NCI-H1417 treated with DMSO at 0.1 percent for 48 hours (cell line): Measurements from ENCODE around the gene RAB1B.

Experiments
- DNase-seq: peaks from one replicate; lab custom pipeline; 2025; lab: John Stamatoyannopoulos, UW

RAB1B gene

GRCh38 chr11:66284526-66285078 lies 16.2 kb downstream of the RAB1B start:
- DNase-seq, result no peak

- no peak for DNase-seq
These were observed 17.0 kb downstream of the RAB1B start for GRCh38 chr11:66285250-66285947.

- no peak for DNase-seq
These were observed 18.3 kb downstream of the RAB1B start for GRCh38 chr11:66286699-66287098.

GRCh38 chr11:66287211-66287888 lies 18.9 kb downstream of the RAB1B start:
- DNase-seq, result no peak

GRCh38 chr11:66287889-66288670 lies 19.6 kb downstream of the RAB1B start:
- no peak for DNase-seq

GRCh38 chr11:66288671-66289547 lies 20.5 kb downstream of the RAB1B start, which contains the start of gene YIF1A:
TSS of gene YIF1A (minus strand) at chr11:66289143. CDS start at chr11:66288985, 158 bp downstream.
- DNase-seq, result peak; percentile 98

- no peak for DNase-seq
These were observed 21.3 kb downstream of the RAB1B start for GRCh38 chr11:66289548-66290329.

GRCh38 chr11:66290330-66290621 lies 21.8 kb downstream of the RAB1B start:
- DNase-seq, result no peak

GRCh38 chr11:66291303-66291705 lies 22.9 kb downstream of the RAB1B start:
- DNase-seq, result no peak

GRCh38 chr11:66291706-66292542 lies 23.5 kb downstream of the RAB1B start, which contains the start of gene TMEM151A:
TSS of gene TMEM151A (plus strand) at chr11:66291894. CDS start at chr11:66292014, 120 bp downstream.
- no peak for DNase-seq

- no peak for DNase-seq
These were observed 24.3 kb downstream of the RAB1B start for GRCh38 chr11:66292543-66293332.

- no peak for DNase-seq
These were observed 24.9 kb downstream of the RAB1B start for GRCh38 chr11:66293352-66293751.

- DNase-seq, result no peak
These were observed 25.6 kb downstream of the RAB1B start for GRCh38 chr11:66293777-66294625.

GRCh38 chr11:66294626-66295620 lies 26.5 kb downstream of the RAB1B start:
- DNase-seq, result no peak

GRCh38 chr11:66297610-66298009 lies 29.2 kb downstream of the RAB1B start:
- no peak for DNase-seq

GRCh38 chr11:66299186-66299585 lies 30.7 kb downstream of the RAB1B start:
- DNase-seq, result no peak

- DNase-seq, result no peak
These were observed 34.2 kb downstream of the RAB1B start for GRCh38 chr11:66302656-66303055.
